Gastroesophageal sphincter (tissue), 3 donors: Measurements from ENCODE around the gene RCC2.
"Not testable (repeated sequence)": the region's sequence is repeated elsewhere in the genome, so short reads cannot be mapped to it uniquely, and the experiment has no call there.

Experiments
- POLR2A ChIP-seq, 2 donors: fragments of 450-650 bp; IDR thresholded peaks; one replicate each; pipeline ENCODE4 v1.6.1; 2017; ENCODE audit warnings: antibody characterized with exemption in 2 of 2, mild to moderate bottlenecking in 2 of 2, moderate library complexity in 1 of 2
- TF ChIP-seq, protein P1 (sequence below), 4 experiments: fragments of 200-600 bp in 2 of 4; fragments of 450-650 bp in 2 of 4; sonication (generic) in 1 of 4; IDR thresholded peaks; one replicate each; pipeline ENCODE4 v1.5.1; 2017 to 2019; ENCODE audit warnings: antibody characterized with exemption in 4 of 4, mild to moderate bottlenecking in 2 of 4, moderate library complexity in 2 of 4

DNA sequence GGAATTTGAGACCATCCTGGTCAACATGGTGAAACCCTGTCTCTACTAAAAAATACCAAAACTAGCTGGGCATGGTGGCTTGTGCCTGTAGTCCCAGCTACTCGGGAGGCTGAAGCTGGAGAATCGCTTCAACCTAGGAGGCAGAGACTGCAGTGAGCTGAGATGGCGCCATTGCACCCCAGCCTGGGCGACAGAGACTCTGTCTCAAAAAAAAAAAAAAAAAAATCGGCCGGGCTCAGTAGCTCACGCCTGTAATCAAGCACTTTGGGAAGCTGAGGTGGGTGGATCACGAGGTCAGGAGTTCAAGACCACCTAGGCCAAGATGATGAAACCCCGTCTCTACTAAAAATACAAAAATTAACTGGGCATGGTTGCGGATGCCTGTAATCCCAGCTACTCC is 12.7 kb upstream of the RCC2 start:
- TF ChIP-seq, protein P1, sequence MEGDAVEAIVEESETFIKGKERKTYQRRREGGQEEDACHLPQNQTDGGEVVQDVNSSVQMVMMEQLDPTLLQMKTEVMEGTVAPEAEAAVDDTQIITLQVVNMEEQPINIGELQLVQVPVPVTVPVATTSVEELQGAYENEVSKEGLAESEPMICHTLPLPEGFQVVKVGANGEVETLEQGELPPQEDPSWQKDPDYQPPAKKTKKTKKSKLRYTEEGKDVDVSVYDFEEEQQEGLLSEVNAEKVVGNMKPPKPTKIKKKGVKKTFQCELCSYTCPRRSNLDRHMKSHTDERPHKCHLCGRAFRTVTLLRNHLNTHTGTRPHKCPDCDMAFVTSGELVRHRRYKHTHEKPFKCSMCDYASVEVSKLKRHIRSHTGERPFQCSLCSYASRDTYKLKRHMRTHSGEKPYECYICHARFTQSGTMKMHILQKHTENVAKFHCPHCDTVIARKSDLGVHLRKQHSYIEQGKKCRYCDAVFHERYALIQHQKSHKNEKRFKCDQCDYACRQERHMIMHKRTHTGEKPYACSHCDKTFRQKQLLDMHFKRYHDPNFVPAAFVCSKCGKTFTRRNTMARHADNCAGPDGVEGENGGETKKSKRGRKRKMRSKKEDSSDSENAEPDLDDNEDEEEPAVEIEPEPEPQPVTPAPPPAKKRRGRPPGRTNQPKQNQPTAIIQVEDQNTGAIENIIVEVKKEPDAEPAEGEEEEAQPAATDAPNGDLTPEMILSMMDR (IDR thresholded peaks at IDR 0.05): not testable (repeated sequence)
- TF ChIP-seq POLR2A (IDR thresholded peaks at IDR 0.05): not testable (repeated sequence)
